Fibroblast of skin of scalp (primary cell): ENCODE data around the gene PNMA6F.
"Not testable (repeated sequence)": the region's sequence is repeated elsewhere in the genome, so short reads cannot be mapped to it uniquely, and the experiment has no call there.

Source experiments
- DNase-seq: peaks from one replicate; pipeline ENCODE4 v3.0.0-alpha.2; 2013

The PNMA6F gene

DNA sequence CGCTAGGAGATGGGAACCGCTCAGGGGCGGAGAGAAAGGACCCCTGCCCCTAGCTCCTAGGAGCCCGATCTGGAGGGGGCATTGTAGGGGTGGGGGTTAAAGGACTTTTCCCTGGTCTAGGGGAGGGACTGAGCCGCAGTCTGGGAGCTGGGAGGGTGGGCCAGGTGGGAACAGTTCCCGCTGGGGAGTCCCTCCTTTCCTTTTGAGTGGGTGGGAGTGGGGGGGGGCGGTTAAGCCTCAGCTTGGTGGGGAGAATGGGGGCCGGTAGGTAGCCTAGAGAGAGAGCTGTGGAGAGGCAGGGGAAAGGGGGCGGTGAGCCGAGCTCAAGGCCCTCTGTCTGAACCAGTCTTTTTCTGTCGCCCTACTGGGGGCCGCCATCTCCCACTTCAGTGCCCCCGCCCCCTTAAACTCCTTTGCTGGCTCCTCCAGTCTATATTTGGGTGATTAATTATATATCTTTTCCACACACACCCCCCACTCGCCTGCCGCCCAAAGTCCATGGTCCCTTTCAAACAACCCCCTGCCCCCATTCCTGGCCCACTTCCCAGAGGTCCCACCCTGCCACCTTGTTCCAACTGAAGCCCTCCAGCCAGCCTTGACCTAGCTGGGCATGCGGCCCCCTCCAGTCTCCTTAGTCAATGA lies 13.2 kb upstream of the PNMA6F start:
- DNase-seq = no peak

- peak; percentile 82 for DNase-seq
These were observed 12.5 kb upstream of the PNMA6F start, which contains the start of gene ZNF275 for GRCh38 chrX:153333821-153334653. ZNF275 (plus strand) TSS chrX:153334153; CDS start chrX:153336680, 2,527 bp downstream.

GRCh38 chrX:153333266-153333665 lies 11.7 kb upstream of the PNMA6F start:
- peak; percentile 79 for DNase-seq

GRCh38 chrX:153327561-153327960 lies 6.0 kb upstream of the PNMA6F start:
- no peak for DNase-seq

DNA sequence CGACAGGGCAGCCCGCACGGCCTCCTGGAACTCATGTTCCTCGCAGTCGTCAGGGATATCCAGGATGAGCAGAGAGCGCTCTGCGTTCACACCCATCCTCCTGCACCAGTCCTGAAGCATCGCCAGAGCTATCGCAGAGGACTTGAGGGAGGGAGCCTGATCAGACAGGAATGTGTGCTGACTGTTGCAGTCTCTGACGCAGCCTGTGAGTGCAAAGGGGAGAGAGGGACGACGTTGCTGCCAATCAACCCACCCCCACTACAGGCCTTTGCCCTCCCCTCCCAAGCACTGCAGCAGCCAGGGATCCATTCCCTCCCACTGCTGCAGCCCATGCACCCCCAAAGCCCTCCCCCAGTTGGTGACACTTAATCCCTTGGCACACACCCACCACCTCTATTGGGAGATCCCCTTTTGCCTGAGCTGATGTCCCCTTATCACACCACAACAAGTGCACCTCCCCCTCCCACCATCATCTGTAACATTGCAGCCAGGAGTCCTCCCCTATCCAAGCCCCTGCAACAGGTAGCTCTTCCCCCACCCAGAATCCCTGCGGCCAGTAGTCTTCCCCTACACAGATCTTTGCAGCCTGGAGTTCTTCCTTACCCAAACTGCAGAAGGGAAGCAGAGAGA lies 897 bp downstream of the PNMA6F start:
- DNase-seq = no peak

DNA sequence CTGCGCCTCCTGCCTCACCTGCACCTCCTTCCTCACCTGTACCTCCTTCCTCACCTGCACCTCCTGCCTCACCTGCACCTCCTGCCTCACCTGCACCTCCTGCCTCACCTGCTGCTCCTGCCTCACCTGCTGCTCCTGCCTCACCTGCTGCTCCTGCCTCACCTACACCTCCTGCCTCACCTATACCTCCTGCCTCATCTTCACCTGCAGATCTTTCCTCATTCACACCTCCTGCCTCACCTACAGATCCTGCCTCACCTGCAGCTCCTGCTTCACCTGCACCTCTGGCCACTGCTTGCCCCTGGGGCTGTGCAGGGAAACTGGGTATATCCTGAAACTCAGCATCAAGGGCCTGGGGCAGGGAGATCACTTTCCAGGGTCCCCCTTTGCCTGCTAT lies 1.5 kb downstream of the PNMA6F start:
- DNase-seq = not testable (repeated sequence)

DNA sequence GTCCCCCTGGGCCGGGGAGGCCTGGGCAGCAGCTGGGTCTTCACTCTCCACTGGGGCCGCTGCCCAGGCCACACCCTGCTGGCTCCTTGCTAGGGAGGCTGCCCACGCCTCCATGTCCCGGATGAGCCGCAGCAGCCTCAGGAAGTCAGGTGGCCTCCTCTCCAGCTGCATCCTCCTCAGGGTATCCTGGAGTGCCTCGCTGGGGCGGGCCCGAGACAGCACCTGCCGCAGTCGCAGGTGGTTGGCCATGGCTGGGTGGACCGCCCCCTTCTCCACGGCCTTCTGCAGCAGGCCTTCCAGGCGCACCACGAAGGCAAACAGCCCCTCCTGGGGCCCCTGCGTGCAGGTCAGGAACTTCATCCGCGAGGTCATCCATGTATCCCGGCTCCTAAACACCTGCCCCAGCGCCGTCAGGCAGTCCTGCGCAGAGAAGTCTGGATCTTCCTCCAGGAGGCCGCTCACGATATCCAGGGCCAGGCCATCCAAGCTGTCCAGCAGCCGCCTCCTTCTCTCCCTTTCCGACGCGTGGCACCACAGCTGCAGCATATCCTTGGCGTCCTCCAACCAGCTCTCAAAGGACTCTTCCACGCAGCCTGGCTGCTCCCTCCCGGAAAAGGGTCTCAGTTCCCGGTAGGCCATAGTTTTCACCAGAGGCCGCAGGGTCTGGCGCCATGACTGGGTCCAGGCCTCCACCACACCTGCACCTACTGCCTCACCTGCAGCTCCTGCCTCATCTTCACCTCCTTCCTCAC lies 2.1 kb downstream of the PNMA6F start:
- no peak for DNase-seq

GRCh38 chrX:153318811-153319210 lies 2.8 kb downstream of the PNMA6F start:
- DNase-seq = no peak

DNA sequence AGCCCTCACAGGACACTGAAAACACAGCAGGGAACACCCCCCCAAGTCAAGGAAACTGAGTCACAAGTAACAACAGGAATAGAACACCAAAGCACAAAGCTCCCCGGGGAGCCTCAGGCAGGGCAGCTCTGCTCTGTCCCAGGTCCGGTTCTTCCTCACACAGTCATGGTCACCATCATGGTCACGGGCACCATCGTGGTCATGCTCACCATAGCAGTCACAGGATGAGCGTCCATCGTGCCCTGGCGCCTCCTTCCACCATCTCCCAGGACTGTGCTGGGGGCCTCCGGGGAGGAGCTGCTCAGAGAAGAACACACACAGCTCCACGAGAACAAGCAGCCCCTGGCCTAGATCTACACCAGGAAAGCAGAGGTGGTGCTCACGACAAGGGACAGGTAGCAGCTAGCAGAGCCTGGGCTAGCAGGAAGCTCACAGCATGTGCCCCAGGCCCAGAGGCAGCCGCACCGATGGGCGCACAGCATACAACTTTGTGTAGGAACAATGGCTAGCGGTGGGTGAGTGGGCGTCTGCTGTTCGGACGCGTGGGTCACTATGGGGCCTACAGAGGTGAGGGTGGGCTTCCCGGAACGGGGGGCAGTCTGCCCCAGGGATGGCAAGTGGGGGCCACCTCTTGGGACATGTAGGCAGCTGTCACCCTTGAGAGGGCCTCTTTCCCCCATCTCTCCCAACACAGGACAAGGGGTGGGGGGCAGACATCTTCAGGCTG lies 3.4 kb downstream of the PNMA6F start:
- DNase-seq = no peak

GRCh38 chrX:153317306-153317705 lies 4.3 kb downstream of the PNMA6F start:
- DNase-seq = no peak

- no peak for DNase-seq
These were observed 8.7 kb downstream of the PNMA6F start for GRCh38 chrX:153312842-153313241.

- DNase-seq = no peak
These were observed 9.5 kb downstream of the PNMA6F start for GRCh38 chrX:153312041-153312440.

DNA sequence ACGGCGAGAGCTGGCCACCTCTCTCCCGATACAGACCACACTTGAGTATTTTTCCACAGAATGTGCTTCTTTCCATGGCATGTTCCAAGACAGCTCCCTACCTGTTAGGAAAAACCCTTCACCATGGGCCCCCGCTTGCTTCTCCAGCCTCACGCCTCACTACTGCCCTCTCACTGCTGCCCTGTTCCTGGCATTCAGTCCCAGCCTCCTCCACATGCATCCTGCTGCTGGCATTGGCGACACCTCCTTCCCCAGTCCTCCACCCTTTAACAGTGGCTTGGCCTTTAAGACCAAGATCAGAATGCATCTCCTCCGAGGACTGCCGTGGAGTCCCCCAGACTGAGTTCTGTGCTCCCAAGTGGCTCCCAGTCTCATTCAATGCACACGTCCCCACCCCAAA lies 10.7 kb downstream of the PNMA6F start:
- no peak for DNase-seq

DNA sequence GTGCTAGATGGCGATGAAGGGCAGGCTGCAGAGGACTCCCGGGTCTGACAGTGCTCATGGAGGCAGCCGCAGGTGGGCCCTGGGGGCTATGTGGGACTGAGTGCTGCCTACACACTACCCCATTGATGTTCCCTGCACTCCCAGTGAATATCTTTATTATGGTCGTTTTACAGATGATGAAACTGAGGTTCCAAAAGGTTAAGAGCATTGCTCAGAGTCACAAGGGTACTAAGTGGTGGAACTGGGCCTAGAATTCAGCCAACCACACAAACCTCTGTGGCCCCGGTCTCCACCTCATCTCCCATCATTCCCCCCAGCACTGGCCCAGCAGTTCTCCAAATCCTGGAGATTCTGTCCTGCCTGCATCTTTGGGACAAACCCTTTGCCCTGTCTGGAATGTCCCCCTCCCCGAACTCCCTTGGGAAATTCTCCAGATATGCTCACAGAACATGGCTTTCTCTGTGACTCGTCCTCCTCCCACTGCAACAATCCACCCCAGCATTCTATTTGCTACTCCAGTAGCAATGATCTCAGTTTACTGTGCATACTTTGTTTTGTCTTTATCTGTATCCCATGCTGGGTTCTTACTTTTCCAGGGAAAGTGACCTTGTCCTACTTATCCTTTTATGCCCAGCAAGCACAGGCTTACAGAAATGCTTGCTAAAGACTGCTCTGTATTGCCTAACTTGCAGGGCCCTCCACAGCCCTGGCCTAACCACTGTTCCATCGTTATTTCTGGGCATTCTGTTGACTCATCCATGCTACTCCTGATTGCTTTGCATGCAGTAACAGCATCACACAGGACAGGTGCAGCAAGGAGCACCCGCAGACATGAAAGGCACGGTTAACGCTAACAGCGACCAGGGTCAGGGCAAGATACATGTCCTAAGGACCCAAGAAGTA lies 14.0 kb downstream of the PNMA6F start:
- DNase-seq = peak; percentile 9

DNA sequence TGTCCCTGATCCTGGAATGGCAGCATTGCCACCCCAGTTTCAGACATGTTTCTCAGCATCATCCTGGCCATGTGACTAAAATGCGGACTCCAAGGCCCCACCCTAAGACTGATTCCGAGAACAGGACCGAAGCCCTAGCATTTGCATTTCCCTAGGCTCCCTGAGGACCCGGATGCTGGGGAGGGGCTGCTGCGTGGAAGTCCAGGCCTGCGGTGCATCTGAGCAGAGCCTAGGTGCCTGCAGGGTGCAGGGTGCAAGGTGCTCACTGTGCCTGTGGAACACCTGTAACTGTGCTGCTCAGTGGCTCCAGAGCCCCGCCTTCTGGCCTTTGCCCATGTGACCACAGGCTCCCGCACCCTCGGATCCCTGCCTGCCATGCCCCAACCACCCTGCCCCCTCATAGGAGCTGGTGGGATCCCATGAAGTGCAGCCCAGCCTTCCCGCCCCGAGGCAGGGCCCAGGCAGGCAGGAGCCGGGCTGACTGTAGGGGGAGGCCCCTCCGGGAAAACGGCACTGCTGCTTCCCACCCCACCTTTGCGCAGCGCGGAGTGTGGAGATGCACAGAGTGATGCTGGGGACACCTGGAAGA lies 14.9 kb downstream of the PNMA6F start:
- no peak for DNase-seq

GRCh38 chrX:153305972-153306371 lies 15.6 kb downstream of the PNMA6F start:
- no peak for DNase-seq

DNA sequence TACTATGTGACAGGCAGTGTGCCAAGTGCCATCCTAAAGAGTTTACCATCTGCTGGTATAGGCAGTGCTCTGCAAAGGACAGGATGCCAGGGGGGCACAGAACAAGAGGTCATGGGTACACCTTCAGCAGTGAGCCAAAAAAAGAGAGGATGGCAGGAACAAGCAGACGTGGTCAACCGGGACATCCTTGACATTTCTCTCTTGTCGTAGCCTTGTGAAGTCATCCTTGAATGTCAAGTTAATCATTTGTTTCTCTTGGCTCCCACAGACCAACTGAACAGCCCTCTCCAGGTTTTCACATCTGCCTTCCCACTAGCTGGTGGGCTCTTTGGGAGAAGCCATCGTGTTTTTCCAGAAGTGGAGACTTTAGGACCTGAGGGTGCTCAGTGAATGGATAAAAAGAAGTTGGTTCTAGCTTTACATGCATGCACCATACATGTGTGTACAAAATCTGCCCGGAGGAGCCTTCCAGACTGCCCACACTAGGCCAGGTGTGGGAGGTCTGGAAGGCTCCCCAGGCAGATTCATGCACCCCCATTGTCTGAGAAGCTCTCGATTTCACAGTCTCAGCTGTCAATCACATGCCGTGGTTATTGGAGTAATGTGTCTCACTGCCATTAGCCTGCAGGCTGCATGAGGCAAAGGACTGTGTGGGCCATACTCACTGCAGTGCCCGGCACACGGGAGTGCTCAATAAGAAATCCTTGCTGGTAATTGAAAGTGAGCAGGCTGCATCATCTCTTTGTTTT lies 16.4 kb downstream of the PNMA6F start:
- DNase-seq = no peak

GRCh38 chrX:153303276-153304262 lies 18.0 kb downstream of the PNMA6F start:
- no peak for DNase-seq

DNA sequence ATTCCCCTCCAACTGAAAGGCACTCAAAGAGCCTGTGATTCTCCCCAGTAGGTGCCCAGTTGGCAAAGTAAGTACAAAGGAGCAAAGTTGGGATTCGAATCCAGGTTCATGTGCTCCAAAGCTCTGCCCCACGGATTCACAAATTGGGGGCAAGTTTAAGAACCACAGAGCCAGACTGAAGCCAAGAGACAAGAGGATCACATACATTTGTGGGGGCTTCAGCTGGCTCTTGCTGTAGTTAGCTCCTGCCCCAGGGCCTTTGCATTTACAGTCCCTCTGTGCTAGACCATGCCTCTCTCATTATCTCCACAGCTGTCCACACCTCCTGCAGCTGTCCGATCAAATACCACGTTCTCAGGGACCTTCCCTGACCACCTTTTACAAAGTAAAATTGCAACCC lies 18.8 kb downstream of the PNMA6F start:
- DNase-seq = no peak
